ENCODE measurements around the gene UBE3B. TPM values are rescaled to one million over a fixed set of nuclear protein-coding genes. Genes with fewer than 3 reads are reported as not detected.

Gene UBE3B
- total and polyA plus RNA-seq, 2 donors (not counting 1 experiment from before 2014, with no cell fraction given): 27.2 to 52.1 TPM

DNA sequence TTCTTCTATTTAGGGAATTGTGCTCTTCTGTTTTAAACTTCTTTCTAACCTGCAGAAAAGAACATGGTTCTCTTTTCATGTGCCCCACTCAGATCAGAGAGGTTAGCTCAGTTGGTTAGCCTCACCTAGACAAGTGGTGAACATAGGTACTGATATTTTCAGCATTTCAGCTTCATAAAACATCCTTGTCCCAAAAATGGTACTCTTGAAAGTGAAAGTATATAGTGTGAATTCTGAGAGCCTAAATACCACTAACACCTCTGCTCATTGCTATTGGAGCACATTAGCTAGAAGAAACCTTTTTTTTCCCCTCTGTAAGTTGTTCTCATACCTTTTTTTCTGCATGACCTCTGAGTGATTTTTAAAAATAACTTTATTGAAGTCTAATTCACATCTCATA is 17.6 kb downstream of the UBE3B start:
- H3K27ac ChIP-seq (ENCODE audit: low read length in 2 of 2): no peak overlapping the region
- no peak for ATAC-seq (ENCODE audit: low read depth)
- H3K79me2 ChIP-seq (ENCODE audit: control insufficient read depth, insufficient read depth, low read length): no peaks in the 10 kb centered on the region
- Mint-ChIP-seq H3K4me1 (no peaks in the 10 kb centered on the region), H3K27me3 (no peaks in the 10 kb centered on the region), H3K27ac (no peak overlapping the region), H3K4me3 (no peak overlapping the region), H3K9me3 (ENCODE audit: insufficient read depth) (no peaks in the 10 kb centered on the region)
- H2AFZ ChIP-seq (ENCODE audit: insufficient read depth, low read depth, low read length, poor library complexity, severe bottlenecking): no peak overlapping the region
- no peak for DNase-seq
- no peak overlapping the region for H3K4me2 ChIP-seq (replicated peaks; ENCODE audit: low read depth, low read length, poor library complexity, severe bottlenecking)
- H3K27me3 ChIP-seq (replicated peaks in 1 of 4; ENCODE audit: control extremely low read depth in 1 of 4, control insufficient read depth in 3 of 4, insufficient read depth in 4 of 4, low read length in 3 of 4): no peaks in the 10 kb centered on the region
- ChIA-PET POLR2A (no interaction called here), CTCF (interaction anchor here (1.9 kb wide), 1 partner anchor 24 kb away, joined by 5 read pairs; no protein-coding TSS in a partner anchor)
- H3K36me3 ChIP-seq (replicated peaks in 1 of 2; ENCODE audit: control extremely low read depth in 1 of 2, control insufficient read depth in 1 of 2, extremely low read depth in 1 of 2, insufficient read depth in 2 of 2, low read length in 1 of 2): peaks cover 4 to 68% of the 10 kb centered on the region in 2 experiments
- H4K20me1 ChIP-seq (ENCODE audit: control insufficient read depth, insufficient read depth, low read length, poor library complexity, severe bottlenecking): no peaks in the 10 kb centered on the region
- H3K9ac ChIP-seq (ENCODE audit: low read length): no peak overlapping the region
- TF ChIP-seq EZH2 (IDR thresholded peaks at IDR 0.05; ENCODE audit: borderline replicate concordance, insufficient read depth, low read depth, low read length, poor library complexity, severe bottlenecking): no peak
- TF ChIP-seq, protein P1, sequence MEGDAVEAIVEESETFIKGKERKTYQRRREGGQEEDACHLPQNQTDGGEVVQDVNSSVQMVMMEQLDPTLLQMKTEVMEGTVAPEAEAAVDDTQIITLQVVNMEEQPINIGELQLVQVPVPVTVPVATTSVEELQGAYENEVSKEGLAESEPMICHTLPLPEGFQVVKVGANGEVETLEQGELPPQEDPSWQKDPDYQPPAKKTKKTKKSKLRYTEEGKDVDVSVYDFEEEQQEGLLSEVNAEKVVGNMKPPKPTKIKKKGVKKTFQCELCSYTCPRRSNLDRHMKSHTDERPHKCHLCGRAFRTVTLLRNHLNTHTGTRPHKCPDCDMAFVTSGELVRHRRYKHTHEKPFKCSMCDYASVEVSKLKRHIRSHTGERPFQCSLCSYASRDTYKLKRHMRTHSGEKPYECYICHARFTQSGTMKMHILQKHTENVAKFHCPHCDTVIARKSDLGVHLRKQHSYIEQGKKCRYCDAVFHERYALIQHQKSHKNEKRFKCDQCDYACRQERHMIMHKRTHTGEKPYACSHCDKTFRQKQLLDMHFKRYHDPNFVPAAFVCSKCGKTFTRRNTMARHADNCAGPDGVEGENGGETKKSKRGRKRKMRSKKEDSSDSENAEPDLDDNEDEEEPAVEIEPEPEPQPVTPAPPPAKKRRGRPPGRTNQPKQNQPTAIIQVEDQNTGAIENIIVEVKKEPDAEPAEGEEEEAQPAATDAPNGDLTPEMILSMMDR (IDR thresholded peaks at IDR 0.05): no peak
- H3K9me3 ChIP-seq (ENCODE audit: control extremely low read depth in 1 of 3, control insufficient read depth in 2 of 3, insufficient read depth in 1 of 3, low read length in 2 of 3): peaks cover 0 to 2% (median 0%) of the 10 kb centered on the region in 3 donors
- intact Hi-C loops (cut with micrococcal nuclease): no loop called here
- no peaks in the 10 kb centered on the region for H3K4me1 ChIP-seq (ENCODE audit: control insufficient read depth in 2 of 2, insufficient read depth in 2 of 2, low read length in 2 of 2)
- no peak overlapping the region for H3K4me3 ChIP-seq (ENCODE audit: control extremely low read depth in 1 of 5, extremely low read depth in 1 of 5, insufficient read depth in 1 of 5, low read depth in 2 of 5, low read length in 4 of 5)

DNA sequence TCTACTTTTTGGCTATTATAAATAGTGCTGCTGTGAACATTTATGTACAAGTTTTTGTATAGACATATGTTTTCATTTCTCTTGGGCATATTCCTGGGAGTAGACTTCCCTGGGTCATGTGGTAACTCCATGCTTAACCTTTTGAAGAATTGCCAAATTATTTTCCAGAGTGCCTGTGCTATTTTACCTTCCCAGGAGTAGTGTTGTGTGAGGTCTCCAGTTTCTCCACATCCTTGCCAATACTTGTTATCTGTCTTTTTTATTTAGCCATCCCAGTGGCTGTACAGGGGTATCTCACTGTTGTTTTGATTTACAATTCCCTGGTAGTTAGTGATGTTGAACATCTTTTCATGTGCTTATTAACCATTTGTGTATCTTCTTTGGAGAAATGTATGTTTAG is 18.9 kb downstream of the UBE3B start:
- Histone ChIP-seq H2AFZ (ENCODE audit: insufficient read depth, low read depth, low read length, poor library complexity, severe bottlenecking) (no peak overlapping the region), H3K9ac (ENCODE audit: low read length) (no peak overlapping the region), H3K27ac (ENCODE audit: low read length in 2 of 2) (no peak overlapping the region), H3K36me3 (replicated peaks in 1 of 2; ENCODE audit: control extremely low read depth in 1 of 2, control insufficient read depth in 1 of 2, extremely low read depth in 1 of 2, insufficient read depth in 2 of 2, low read length in 1 of 2) (peaks cover 4 to 70% of the 10 kb centered on the region in 2 experiments), H3K9me3 (ENCODE audit: control extremely low read depth in 1 of 3, control insufficient read depth in 2 of 3, insufficient read depth in 1 of 3, low read length in 2 of 3) (peaks cover 0 to 2% (median 0%) of the 10 kb centered on the region in 3 donors), H4K20me1 (ENCODE audit: control insufficient read depth, insufficient read depth, low read length, poor library complexity, severe bottlenecking) (no peaks in the 10 kb centered on the region), H3K79me2 (ENCODE audit: control insufficient read depth, insufficient read depth, low read length) (no peaks in the 10 kb centered on the region), H3K4me1 (ENCODE audit: control insufficient read depth in 2 of 2, insufficient read depth in 2 of 2, low read length in 2 of 2) (no peaks in the 10 kb centered on the region), H3K4me3 (ENCODE audit: control extremely low read depth in 1 of 5, extremely low read depth in 1 of 5, insufficient read depth in 1 of 5, low read depth in 2 of 5, low read length in 4 of 5) (no peak overlapping the region), H3K4me2 (replicated peaks; ENCODE audit: low read depth, low read length, poor library complexity, severe bottlenecking) (no peak overlapping the region), H3K27me3 (replicated peaks in 1 of 4; ENCODE audit: control extremely low read depth in 1 of 4, control insufficient read depth in 3 of 4, insufficient read depth in 4 of 4, low read length in 3 of 4) (no peaks in the 10 kb centered on the region)
- POLR2A ChIA-PET: no interaction called here
- H3K9me3 Mint-ChIP-seq (ENCODE audit: insufficient read depth): no peaks in the 10 kb centered on the region
- DNase-seq (no peak), ATAC-seq (ENCODE audit: low read depth) (no peak)
- intact Hi-C loops (cut with micrococcal nuclease): no loop called here
- no peak overlapping the region for H3K27ac Mint-ChIP-seq
- no peaks in the 10 kb centered on the region for H3K4me1 Mint-ChIP-seq
- no peaks in the 10 kb centered on the region for H3K27me3 Mint-ChIP-seq
- no peak overlapping the region for H3K4me3 Mint-ChIP-seq
- CTCF ChIA-PET: no interaction called here
- TF ChIP-seq, protein P1 (IDR thresholded peaks at IDR 0.05): no peak
- TF ChIP-seq EZH2 (IDR thresholded peaks at IDR 0.05; ENCODE audit: borderline replicate concordance, insufficient read depth, low read depth, low read length, poor library complexity, severe bottlenecking): no peak

Measured in B cell (primary cell).